ENCODE results near the gene WNT10A. TPM values are rescaled to one million over a fixed set of nuclear protein-coding genes. Genes with fewer than 3 reads are reported as not detected.

Gene WNT10A
- total RNA-seq, 3 donors from 2014 or later (not counting 1 experiment from before 2014, with no cell fraction given): 0.92 to 2.9 (median 2.9) TPM

DNA sequence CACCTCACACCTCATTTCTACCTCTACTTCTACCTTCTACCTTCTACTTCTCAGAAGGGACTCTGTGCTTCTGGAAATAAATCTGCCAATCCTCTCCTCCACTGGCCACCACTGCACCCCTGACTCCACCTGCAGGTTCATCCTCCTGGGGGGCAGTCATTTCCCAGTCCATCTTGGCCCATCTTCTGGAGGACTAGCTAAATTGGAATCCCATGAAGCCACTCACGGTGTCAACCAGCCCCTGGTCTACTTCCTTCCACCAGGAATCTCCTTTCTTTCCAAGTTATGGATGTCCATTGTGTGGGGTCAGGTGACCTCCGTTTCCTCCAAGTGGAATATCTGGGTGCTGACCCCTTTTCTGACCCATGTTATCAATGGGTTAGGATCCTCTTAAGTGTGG, 3.9 kb downstream of the WNT10A start:
- no peak overlapping the region for H3K4me3 ChIP-seq (ENCODE audit: low read length)
- WGBS (ENCODE audit: insufficient coverage): 93% methylated on average over 1 of the region's 2 CpGs
- H3K4me1 ChIP-seq (ENCODE audit: control insufficient read depth, insufficient read depth, low read length): peaks cover 28% of the 10 kb centered on the region
- no peaks in the 10 kb centered on the region for H3K36me3 Mint-ChIP-seq
- no peak overlapping the region for H3K27ac ChIP-seq (ENCODE audit: low read length)
- peaks cover 0 to 13% of the 10 kb centered on the region in 2 donors for H3K4me1 Mint-ChIP-seq
- H3K27me3 ChIP-seq (ENCODE audit: control insufficient read depth, insufficient read depth, low read length): peaks cover 43% of the 10 kb centered on the region
- H3K27me3 Mint-ChIP-seq (ENCODE audit: low read depth in 2 of 2): peaks cover 50 to 53% of the 10 kb centered on the region in 2 donors
- no peak for DNase-seq
- peak overlapping the region; percentile 45 for H3K4me3 Mint-ChIP-seq
- ATAC-seq: no peak
- intact Hi-C loops (cut with micrococcal nuclease): no loop called here
- H3K9me3 ChIP-seq (ENCODE audit: control insufficient read depth, insufficient read depth, low read length): no peaks in the 10 kb centered on the region
- no peaks in the 10 kb centered on the region for H3K36me3 ChIP-seq (ENCODE audit: control insufficient read depth, insufficient read depth, low read length)
- TF ChIP-seq, protein P1, sequence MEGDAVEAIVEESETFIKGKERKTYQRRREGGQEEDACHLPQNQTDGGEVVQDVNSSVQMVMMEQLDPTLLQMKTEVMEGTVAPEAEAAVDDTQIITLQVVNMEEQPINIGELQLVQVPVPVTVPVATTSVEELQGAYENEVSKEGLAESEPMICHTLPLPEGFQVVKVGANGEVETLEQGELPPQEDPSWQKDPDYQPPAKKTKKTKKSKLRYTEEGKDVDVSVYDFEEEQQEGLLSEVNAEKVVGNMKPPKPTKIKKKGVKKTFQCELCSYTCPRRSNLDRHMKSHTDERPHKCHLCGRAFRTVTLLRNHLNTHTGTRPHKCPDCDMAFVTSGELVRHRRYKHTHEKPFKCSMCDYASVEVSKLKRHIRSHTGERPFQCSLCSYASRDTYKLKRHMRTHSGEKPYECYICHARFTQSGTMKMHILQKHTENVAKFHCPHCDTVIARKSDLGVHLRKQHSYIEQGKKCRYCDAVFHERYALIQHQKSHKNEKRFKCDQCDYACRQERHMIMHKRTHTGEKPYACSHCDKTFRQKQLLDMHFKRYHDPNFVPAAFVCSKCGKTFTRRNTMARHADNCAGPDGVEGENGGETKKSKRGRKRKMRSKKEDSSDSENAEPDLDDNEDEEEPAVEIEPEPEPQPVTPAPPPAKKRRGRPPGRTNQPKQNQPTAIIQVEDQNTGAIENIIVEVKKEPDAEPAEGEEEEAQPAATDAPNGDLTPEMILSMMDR (IDR thresholded peaks at IDR 0.05): no peak
- H3K9me3 Mint-ChIP-seq: no peaks in the 10 kb centered on the region
- H3K27ac Mint-ChIP-seq: peak overlapping the region in 1 of 2 donors; percentile 9

DNA sequence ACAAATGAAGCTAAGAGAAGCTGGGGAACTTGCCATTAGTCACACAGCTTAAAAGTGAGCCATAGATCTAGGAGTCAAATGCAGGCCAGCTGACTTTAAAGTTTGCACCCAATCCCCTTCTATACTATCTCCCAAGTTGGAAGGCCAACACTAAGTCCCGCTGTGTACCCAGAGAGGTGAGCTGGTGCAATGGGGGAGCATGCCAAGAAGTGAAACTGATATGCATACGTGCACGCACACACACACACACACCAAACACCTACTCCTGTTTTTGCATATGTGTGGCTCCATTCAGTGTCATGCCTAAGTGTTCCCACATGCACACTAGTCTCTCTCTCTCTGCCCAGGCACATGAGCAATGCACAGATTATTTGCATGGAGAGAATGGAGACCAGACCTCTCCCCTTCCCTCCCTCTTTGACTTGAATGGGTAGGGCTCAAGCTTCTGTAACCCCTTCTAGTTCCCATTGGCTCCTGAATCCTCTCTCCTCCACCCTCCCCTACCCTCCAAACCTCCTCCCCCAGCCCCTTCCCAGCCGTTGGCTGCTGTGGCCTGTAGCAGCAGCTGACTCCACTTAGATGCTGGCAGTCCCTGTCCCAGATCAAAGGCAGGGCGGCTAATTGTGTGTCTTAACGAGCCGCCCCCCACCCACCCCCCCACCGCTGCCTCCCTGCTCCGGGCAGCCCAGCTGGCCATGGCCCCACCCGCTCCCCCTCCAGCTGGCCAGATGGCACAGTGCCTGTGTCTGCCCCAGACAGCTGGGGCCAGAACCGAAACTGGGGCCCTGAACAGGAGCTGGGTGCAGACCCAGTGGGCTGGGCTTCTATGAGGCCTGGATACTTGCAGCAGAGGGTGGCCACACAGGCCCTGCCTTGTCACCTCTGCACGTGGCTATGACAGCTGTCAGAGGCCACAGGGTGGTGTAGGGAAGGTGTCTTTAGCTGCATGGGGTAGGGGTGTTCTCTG, 5.6 kb downstream of the WNT10A start:
- no peak overlapping the region for H3K27ac ChIP-seq (ENCODE audit: low read length)

DNA sequence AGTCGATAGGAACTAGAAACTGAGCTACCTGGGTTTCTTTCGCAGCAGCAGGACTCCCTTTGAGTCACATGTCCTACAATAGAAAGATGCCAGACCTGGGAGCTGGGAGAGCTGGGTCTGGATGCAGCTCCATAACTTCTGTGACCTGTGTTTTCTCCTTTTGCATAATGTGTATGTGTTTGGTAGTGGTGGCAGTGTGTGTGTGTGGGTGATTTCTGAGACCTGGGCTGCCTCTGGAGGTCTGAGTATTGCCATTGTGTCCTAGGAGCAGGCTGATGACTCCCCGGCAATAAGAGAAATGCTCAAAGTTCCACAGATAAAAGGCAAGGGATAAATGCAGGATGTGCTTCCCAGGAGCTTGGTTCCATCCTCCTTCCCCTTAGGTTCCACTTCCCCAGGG, 6.4 kb downstream of the WNT10A start:
- no peak for ATAC-seq
- WGBS (ENCODE audit: insufficient coverage): 93% methylated on average over 3 of the region's 3 CpGs
- Mint-ChIP-seq H3K9me3 (no peaks in the 10 kb centered on the region), H3K4me1 (peaks cover 0 to 9% of the 10 kb centered on the region in 2 donors), H3K27me3 (ENCODE audit: low read depth in 2 of 2) (peaks cover 44 to 47% of the 10 kb centered on the region in 2 donors), H3K27ac (no peak overlapping the region), H3K4me3 (no peak overlapping the region), H3K36me3 (no peaks in the 10 kb centered on the region)
- intact Hi-C loops (cut with micrococcal nuclease): no loop called here
- peaks cover 25% of the 10 kb centered on the region for H3K27me3 ChIP-seq (ENCODE audit: control insufficient read depth, insufficient read depth, low read length)
- H3K4me3 ChIP-seq (ENCODE audit: low read length): no peak overlapping the region
- H3K36me3 ChIP-seq (ENCODE audit: control insufficient read depth, insufficient read depth, low read length): no peaks in the 10 kb centered on the region
- TF ChIP-seq, protein P1 (IDR thresholded peaks at IDR 0.05): no peak
- H3K27ac ChIP-seq (ENCODE audit: low read length): no peak overlapping the region
- DNase-seq: no peak
- H3K4me1 ChIP-seq (ENCODE audit: control insufficient read depth, insufficient read depth, low read length): peaks cover 16% of the 10 kb centered on the region
- no peaks in the 10 kb centered on the region for H3K9me3 ChIP-seq (ENCODE audit: control insufficient read depth, insufficient read depth, low read length)

More for the DNA sequence above, 5.6 kb downstream of the WNT10A start:
- H3K36me3 ChIP-seq (ENCODE audit: control insufficient read depth, insufficient read depth, low read length): no peaks in the 10 kb centered on the region
- DNase-seq: no peak
- no peak overlapping the region for H3K4me3 Mint-ChIP-seq
- WGBS (ENCODE audit: insufficient coverage): 57% methylated on average over 10 of the region's 12 CpGs
- no peaks in the 10 kb centered on the region for H3K9me3 Mint-ChIP-seq
- H3K27me3 Mint-ChIP-seq (ENCODE audit: low read depth in 2 of 2): peaks cover 46 to 52% of the 10 kb centered on the region in 2 donors
- H3K27me3 ChIP-seq (ENCODE audit: control insufficient read depth, insufficient read depth, low read length): peaks cover 31% of the 10 kb centered on the region
- no peak for ATAC-seq
- no peaks in the 10 kb centered on the region for H3K9me3 ChIP-seq (ENCODE audit: control insufficient read depth, insufficient read depth, low read length)
- TF ChIP-seq, protein P1 (IDR thresholded peaks at IDR 0.05): no peak
- no peak overlapping the region for H3K27ac Mint-ChIP-seq
- H3K4me1 ChIP-seq (ENCODE audit: control insufficient read depth, insufficient read depth, low read length): peaks cover 11% of the 10 kb centered on the region
- intact Hi-C loops (cut with micrococcal nuclease): no loop called here
- no peak overlapping the region for H3K4me3 ChIP-seq (ENCODE audit: low read length)
- peaks cover 0 to under 1% of the 10 kb centered on the region in 2 donors for H3K4me1 Mint-ChIP-seq
- no peaks in the 10 kb centered on the region for H3K36me3 Mint-ChIP-seq

Data from natural killer cell (primary cell).